GM12865 (cell line): Measurements from ENCODE around the gene FGGY.

ENCODE experiments used
- DNase-seq: peaks from one replicate; pipeline ENCODE4 v3.0.0; 2010; ENCODE audit warnings: low read depth
- H3K4me3 ChIP-seq: 2 replicates; pipeline ENCODE4 v1.5.1; 2011; ENCODE audit warnings: mild to moderate bottlenecking, low read depth, low read length, control low read depth
- CTCF ChIP-seq: IDR thresholded peaks from 2 replicates; pipeline ENCODE4 v1.5.1; 2011; ENCODE audit warnings: low read length, control low read depth, low read depth, inconsistent platforms; ENCODE audit not compliant: insufficient read depth; ENCODE audit errors: missing control alignments

FGGY gene

GRCh38 chr1:59667020-59667419 is 370.1 kb downstream of the FGGY start:
- no peak overlapping the region for H3K4me3 ChIP-seq
- TF ChIP-seq CTCF = no peak
- no peak for DNase-seq

GRCh38 chr1:59669752-59670312 is 372.9 kb downstream of the FGGY start:
- no peak for TF ChIP-seq CTCF

GRCh38 chr1:59670662-59671061 is 373.8 kb downstream of the FGGY start:
- H3K4me3 ChIP-seq = no peak overlapping the region
- DNase-seq = no peak
- no peak for TF ChIP-seq CTCF

More at GRCh38 chr1:59669752-59670312, 372.9 kb downstream of the FGGY start:
- no peak overlapping the region for H3K4me3 ChIP-seq
- no peak for DNase-seq

- no peak overlapping the region for H3K4me3 ChIP-seq
- no peak for DNase-seq
- no peak for TF ChIP-seq CTCF
Observed at GRCh38 chr1:59671066-59671952, 374.4 kb downstream of the FGGY start.

GRCh38 chr1:59671953-59672305 is 375.0 kb downstream of the FGGY start:
- no peak overlapping the region for H3K4me3 ChIP-seq
- DNase-seq = no peak
- TF ChIP-seq CTCF = no peak

- H3K4me3 ChIP-seq = no peak overlapping the region
- DNase-seq = no peak
- TF ChIP-seq CTCF = no peak
Observed at GRCh38 chr1:59672851-59673572, 376.1 kb downstream of the FGGY start.
